ENCODE data around the gene F7. TPM values are rescaled to one million over a fixed set of nuclear protein-coding genes. Genes with fewer than 3 reads are reported as not detected.

The F7 gene
- total and polyA plus RNA-seq, 2 of the 4 experiments (the other 2 are of a cell fraction): under 0.01 to 0.07 TPM

GRCh38 chr13:113144255-113144629 lies 38.7 kb downstream of the F7 start:
- no peak overlapping the region for H3K23ac ChIP-seq (ENCODE audit: low read depth, low read length)
- H3K4me1 ChIP-seq (ENCODE audit: control insufficient read depth, insufficient read depth, low read length): no peaks in the 10 kb centered on the region
- H3K36me3 ChIP-seq (ENCODE audit: control insufficient read depth, insufficient read depth, low read length): 0 out of 2 replicates have a peak, but pooled peaks cover 1% of the 10 kb centered on the region
- no peaks in the 10 kb centered on the region; the same call in 1 of the 2 replicates for H3K9me1 ChIP-seq (ENCODE audit: insufficient read depth, low read length)
- no peak overlapping the region for H2AFZ ChIP-seq (replicated peaks; ENCODE audit: low read length, poor library complexity)
- H3K79me1 ChIP-seq (ENCODE audit: low read depth in 1 of 2, low read length in 2 of 2): no peaks in the 10 kb centered on the region
- BruUV-seq (replicated peaks): no TSS peak
- H2BK15ac ChIP-seq (ENCODE audit: low read depth, low read length): no peak overlapping the region
- H3K4ac ChIP-seq (ENCODE audit: low read depth, low read length): no peak overlapping the region
- ChIA-PET CTCF (no interaction called here), POLR2A (ENCODE audit: unreplicated experiment) (no interaction called here)
- dilution Hi-C loops (cut with HindIII; ENCODE audit: low sequenced_read_pairs, unreplicated experiment) (no loop called here), intact Hi-C loops (cut with micrococcal nuclease) (no loop called here), in situ Hi-C loops (cut with MboI; ENCODE audit: low sequenced_read_pairs) (no loop called here)
- no peak overlapping the region for H3K18ac ChIP-seq (ENCODE audit: low read depth, low read length)
- no peak overlapping the region for H3K9ac ChIP-seq (ENCODE audit: low read depth, low read length)
- no peak overlapping the region for H4K8ac ChIP-seq (ENCODE audit: low read depth in 2 of 2, low read length in 2 of 2)
- H2BK20ac ChIP-seq (ENCODE audit: low read depth, low read length): no peak overlapping the region
- no peak overlapping the region for H3K56ac ChIP-seq (ENCODE audit: extremely low read depth, insufficient read depth, low read length)
- H4K5ac ChIP-seq (ENCODE audit: low read depth, low read length): no peak overlapping the region
- H2BK120ac ChIP-seq (ENCODE audit: low read depth, low read length): no peak overlapping the region
- TF ChIP-seq RCOR1 (IDR thresholded peaks at IDR 0.05; ENCODE audit: insufficient replicate concordance, low read length): no peak
- TF ChIP-seq MXI1 (IDR thresholded peaks at IDR 0.05; ENCODE audit: borderline replicate concordance, low read depth, low read length): no peak
- TF ChIP-seq BHLHE40 (IDR thresholded peaks at IDR 0.05; ENCODE audit: low read depth, low read length): no peak
- no peak for TF ChIP-seq FOS (IDR thresholded peaks at IDR 0.05; ENCODE audit: low read depth, low read length)
- no peak for TF ChIP-seq POLR2A (IDR thresholded peaks at IDR 0.05; ENCODE audit: low read depth, low read length)
- no peak for TF ChIP-seq CEBPB (IDR thresholded peaks at IDR 0.05; ENCODE audit: low read depth, low read length)
- no peak for TF ChIP-seq ELK1 (IDR thresholded peaks at IDR 0.05; ENCODE audit: borderline replicate concordance, low read depth, low read length)
- TF ChIP-seq NFE2L2 (IDR thresholded peaks at IDR 0.05; ENCODE audit: low read depth, low read length): no peak
- TF ChIP-seq CHD1 (IDR thresholded peaks at IDR 0.05; ENCODE audit: low read depth, low read length): no peak
- no peak for TF ChIP-seq MAFK (IDR thresholded peaks at IDR 0.05; ENCODE audit: low read depth, low read length)
- no peak for TF ChIP-seq MAZ (IDR thresholded peaks at IDR 0.05; ENCODE audit: borderline replicate concordance, low read depth, low read length)
- TF ChIP-seq RAD21 (IDR thresholded peaks at IDR 0.05; ENCODE audit: low read length): no peak
- no peak for TF ChIP-seq SMC3 (IDR thresholded peaks at IDR 0.05; ENCODE audit: low read depth, low read length)
- no peak for TF ChIP-seq CTCF (conservative IDR thresholded peaks at IDR 0.05; ENCODE audit: low read depth, low read length)
- no peak for TF ChIP-seq USF2 (IDR thresholded peaks at IDR 0.05; ENCODE audit: low read depth, low read length)
- TF ChIP-seq RFX5 (IDR thresholded peaks at IDR 0.05; ENCODE audit: low read depth, low read length): no peak
- H2AK5ac ChIP-seq (ENCODE audit: low read depth, low read length): no peak overlapping the region
- H3K9me3 ChIP-seq (ENCODE audit: control insufficient read depth, insufficient read depth, low read length): no peaks in the 10 kb centered on the region
- H3K14ac ChIP-seq (replicated peaks; ENCODE audit: low read depth, low read length): no peak overlapping the region
- DNase-seq: no peak
- H3K27me3 ChIP-seq (ENCODE audit: control insufficient read depth, insufficient read depth, low read length): 0 out of 2 replicates have a peak, but pooled peaks cover 2% of the 10 kb centered on the region
- ATAC-seq (ENCODE audit: low read depth): no peak
- no peak overlapping the region for H3K27ac ChIP-seq (ENCODE audit: insufficient read depth, low read length)
- H4K91ac ChIP-seq (ENCODE audit: insufficient read depth, low read depth, low read length): no peak overlapping the region
- H3K4me3 ChIP-seq (ENCODE audit: insufficient read depth, low read depth, low read length): no peak overlapping the region
- no CpG with 5 or more reads among the region's 12 CpGs for WGBS, 2 experiments (ENCODE audit: extremely low coverage in 2 of 2, insufficient read length in 1 of 2)
- H4K20me1 ChIP-seq (ENCODE audit: insufficient read depth, low read length): no peaks in the 10 kb centered on the region
- no peak overlapping the region for H2AK9ac ChIP-seq (replicated peaks; ENCODE audit: low read depth, low read length, poor library complexity)
- no peak overlapping the region for H2BK5ac ChIP-seq (ENCODE audit: low read depth, low read length, poor library complexity, severe bottlenecking)
- H3K4me2 ChIP-seq (ENCODE audit: low read depth, low read length): no peak overlapping the region
